Hematopoietic multipotent progenitor cell (in vitro differentiated cells): ENCODE data around the gene DPH5. TPM values are rescaled to one million over a fixed set of nuclear protein-coding genes. Genes with fewer than 3 reads are reported as not detected.
A peak's percentile ranks its signal among the peaks of the same experiment; 100 is the strongest.
"Not testable (repeated sequence)": the region's sequence is repeated elsewhere in the genome, so short reads cannot be mapped to it uniquely, and the experiment has no call there.

Source experiments
- DNase-seq, 3 donors: peaks; one replicate each; pipeline ENCODE4 v3.0.0-alpha.2; 2011 to 2015; ENCODE audit warnings: low read depth in 2 of 3, low spot score in 2 of 3
- total RNA-seq: library from RNA; depleted of rRNA; stranded (reverse); fragments of >200 nt; gene quantifications from one replicate; pipeline ENCODE4 v1.2.3, GENCODE V29; 2012

Gene DPH5, protein sequence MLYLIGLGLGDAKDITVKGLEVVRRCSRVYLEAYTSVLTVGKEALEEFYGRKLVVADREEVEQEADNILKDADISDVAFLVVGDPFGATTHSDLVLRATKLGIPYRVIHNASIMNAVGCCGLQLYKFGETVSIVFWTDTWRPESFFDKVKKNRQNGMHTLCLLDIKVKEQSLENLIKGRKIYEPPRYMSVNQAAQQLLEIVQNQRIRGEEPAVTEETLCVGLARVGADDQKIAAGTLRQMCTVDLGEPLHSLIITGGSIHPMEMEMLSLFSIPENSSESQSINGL
- 29.6 TPM for total RNA-seq

DNA sequence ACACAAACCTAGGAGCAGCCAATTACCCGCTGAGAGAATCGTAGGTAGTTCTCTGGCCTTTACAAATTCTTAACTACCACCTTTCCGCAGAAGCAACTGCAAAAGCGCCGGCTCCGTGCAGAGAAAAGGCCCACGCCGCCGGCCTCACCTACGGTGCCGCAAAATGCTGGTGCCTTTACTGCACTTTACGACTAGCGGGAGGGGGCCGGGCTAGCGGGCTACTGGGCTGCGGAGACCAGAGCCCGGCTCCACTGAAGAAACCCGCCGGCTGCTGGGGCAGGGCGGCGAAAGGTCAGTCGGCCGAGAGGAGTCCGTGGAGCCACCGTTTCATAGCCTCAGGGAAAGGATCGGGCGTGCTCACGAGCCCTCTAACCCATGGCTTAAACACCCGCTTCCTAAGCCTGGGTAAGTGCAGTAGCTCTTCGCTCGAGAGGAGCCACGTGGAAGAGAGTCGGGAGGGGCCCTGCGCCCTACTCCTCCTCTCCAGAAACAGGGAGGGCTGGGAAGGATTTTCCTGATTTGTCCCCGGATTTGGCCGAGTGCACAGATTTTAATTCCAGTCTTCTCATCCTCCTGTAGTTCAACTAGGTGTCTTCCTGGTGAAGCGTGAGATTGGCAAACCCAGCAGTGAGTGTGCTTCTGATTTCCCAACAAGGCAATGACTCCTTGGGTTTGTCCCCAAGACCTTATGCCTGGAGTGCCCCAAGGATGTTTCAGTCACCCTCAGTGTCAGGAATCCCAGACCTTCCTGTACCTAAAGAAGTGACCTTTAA lies at the start of gene DPH5:
Gene DPH5, minus strand, starts transcription at position 128 of the 773 bp plus-strand sequence. CDS start 341 bp downstream, outside the sequence.
- peak; percentile 47 to 87 (median 85) for DNase-seq

DNA sequence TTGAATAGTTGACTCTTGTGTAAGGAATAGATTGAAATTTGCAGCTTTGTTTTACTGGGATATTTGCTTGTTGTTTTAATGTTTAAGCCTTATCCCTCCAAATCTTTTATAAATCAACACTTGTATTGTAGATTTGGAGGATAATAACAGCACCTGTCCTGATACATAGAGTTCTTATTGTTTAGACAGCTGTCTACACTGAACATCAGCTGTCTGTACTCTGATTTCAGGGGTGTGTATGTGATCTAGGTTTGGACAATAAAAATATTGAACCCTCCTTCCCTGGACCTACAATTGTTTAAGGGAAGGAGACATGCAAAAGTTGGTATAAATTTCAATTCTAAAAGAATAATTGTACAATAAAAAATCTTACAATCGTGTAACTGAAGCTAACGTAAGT lies 48.3 kb upstream of the DPH5 start:
- DNase-seq, result no peak

DNA sequence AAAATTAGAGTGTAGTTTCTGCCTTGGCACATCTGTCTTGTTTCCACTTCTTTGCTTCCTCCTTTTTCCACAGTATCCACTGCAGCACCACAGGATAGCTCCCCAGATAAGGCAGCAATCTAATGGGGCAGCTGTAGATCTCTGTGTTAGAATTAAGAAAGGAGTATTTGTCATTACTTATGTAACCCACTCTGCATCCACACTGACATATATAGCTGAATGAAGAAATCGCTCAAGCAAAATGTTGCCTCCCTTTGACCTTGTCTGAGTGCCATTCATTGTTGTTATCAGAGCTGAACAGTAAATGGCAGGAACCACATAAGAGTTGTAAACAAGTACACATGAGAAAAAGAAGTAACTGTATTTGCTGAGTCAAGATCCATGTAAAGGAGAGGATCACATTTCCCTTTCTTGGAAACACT lies 45.9 kb upstream of the DPH5 start:
- peak in 1 of 3 donors; percentile 58 for DNase-seq

DNA sequence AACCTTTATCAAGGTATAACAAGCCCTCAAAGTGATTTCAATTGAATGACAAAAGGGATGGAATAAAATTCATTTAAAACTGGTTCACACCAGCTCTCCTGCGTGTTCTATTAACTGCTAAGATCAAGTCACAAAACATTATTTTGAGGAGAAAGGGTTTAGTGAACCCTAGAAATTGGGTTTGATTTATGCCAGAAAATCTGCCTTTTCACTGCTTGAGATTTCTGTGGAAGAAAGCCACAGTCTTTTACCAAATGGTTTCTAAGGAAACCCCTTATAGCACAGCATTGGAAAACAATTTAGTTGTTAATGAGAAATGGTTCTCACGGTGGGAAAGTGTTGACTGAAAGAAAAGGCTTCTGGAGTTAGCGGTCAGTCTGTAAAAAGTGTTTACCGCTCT lies 43.6 kb upstream of the DPH5 start:
- no peak for DNase-seq

DNA sequence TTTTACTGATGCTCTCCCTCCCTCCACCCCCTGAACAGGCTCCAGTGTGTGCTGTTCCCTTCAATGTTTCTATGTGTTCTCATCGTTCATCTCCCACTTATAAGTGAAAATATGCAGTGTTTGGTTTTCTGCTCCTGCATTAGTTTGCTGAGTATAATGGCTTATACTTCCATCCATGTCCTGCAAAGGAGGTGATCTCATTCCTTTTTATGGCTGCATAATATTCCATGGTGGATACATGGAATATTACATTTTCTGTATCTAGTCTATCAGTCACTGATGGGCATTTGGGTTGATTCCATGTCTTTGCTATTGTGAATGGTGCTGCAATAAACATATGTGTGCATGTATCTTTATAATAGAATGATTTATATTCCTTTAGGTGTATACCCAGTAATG lies 41.4 kb upstream of the DPH5 start:
- DNase-seq, result not testable (repeated sequence)

DNA sequence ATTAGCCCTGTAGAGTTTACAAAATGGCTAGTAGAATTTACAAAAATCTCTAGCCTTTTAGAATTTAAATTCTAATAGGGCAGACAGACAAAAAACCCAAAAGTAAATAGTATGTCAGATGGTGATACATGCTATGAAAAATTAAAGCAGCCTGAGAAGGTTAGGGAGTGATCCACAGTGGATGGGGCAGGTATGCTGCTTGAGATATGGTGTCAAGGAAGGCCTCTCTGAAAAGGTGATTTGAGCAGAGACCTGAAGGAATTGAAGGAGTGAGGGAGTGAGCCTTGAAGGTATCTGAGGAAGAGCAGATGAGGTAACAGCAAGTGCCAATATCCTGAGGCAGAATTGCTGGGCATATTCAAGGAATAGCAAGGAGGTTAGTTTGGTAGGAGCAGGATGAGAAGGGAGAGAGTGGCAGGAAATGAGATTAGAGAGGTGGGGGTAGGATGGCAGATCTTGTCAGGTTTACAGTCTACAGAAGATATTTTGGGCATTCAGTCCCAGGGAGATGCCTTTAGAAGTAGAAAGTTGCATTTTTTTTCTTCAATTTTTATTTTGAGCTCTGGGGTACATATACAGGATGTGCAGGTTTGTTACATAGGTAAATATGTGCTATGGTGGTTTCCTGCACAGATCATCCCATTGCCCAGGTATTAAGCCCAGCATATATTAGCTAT lies 40.8 kb upstream of the DPH5 start:
- no peak for DNase-seq

DNA sequence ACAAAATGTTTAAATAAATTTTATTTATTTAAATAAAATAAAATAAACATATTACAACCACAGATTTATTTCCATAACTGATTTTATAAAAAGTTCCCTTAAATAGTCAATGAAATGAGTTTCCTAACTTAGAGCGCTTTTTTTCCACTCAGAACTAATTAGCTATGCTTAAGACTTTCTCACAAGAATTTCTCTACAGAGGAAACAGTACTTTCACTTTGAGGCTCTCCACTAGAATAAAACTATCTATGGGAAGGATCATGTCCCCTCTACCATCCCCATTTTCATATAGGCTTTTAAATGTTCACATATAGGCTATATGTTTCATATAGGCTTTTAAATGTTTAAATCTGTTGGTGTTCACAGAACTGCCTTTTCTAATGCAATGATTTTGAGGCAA lies 40.0 kb upstream of the DPH5 start:
- DNase-seq, result peak in 1 of 3 donors; percentile 25

DNA sequence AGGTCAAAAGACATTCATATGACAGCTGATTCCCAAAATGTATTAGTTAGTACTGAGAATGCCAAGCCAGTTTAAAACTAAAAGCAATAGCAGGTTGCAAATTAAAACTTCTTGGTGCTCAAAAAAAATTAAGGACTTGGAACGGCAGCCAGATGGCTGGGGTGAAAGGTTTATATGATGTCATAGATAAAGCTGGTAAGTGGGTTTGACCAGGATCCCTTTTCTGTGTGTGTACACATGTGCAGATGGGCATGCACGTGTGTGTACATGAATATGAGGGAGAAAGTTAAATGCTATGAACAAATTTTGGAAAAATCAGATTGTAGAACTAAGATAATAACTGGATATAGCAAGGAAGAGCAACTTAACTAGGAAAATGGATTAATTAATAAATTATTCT lies 39.1 kb upstream of the DPH5 start:
- no peak for DNase-seq

DNA sequence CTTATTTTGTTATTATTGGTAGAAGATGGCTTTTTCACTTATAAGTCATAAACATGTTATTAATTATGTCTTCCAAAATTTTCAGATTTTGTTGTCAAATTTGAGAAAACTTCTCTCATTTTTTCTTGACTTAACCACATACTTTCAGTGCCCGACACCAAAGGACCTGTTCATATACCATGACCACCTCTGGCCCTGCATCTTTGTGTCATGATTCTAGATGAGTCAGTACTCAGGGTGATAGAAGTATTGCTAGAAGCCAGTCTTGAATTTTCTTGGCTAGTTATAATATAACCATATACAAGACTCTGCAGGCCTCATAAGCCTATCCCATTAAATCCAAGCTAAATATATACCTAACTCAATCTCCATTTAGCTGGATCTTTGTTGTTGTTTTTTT lies 35.4 kb upstream of the DPH5 start:
- DNase-seq, result no peak

DNA sequence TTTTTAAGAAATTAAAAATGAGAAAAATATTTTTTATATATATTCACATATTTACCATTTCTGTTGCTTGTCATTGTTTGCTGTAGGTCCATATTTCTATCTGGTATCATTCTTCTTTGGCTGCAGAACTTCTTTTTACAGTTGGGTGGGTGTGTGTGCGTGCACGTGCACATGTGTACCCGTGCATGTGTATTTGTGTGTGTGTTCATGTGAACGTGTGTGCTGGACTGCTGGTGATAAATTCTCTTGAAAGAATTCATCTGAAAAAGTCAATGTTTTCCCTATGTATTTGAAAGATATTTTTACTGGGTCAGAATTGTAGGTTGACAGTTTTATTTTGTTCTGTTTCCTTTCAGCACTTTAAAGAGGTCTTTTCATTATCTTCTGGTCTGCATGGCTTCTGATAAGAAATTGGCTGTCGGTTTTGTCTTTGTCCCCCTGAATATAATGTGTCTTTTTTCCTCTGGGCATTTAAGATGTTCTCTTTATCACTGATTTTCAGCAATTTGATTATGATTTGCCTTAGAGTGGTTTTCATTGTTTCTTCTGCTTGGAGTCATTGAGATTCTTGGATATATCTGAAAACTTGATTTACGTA lies 34.5 kb upstream of the DPH5 start:
- no peak for DNase-seq

DNA sequence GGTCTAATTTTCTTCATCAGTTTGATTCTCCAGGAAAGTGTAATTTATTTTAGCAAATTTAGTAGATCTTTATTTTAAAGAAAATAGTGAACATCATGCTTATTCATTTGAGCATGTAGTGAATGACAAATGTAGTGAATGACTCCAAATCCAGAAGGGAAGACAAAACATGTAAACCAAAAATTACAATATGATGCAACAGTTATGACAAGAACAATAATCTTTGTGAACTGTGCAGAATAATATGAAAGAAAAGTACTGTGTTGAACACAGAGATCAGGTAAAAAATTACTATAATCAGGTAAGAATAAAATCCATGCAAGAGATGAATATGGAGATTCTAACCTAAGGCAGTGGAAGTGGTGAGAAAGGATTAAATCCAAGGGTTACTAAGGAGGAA lies 30.0 kb upstream of the DPH5 start:
- no peak for DNase-seq

DNA sequence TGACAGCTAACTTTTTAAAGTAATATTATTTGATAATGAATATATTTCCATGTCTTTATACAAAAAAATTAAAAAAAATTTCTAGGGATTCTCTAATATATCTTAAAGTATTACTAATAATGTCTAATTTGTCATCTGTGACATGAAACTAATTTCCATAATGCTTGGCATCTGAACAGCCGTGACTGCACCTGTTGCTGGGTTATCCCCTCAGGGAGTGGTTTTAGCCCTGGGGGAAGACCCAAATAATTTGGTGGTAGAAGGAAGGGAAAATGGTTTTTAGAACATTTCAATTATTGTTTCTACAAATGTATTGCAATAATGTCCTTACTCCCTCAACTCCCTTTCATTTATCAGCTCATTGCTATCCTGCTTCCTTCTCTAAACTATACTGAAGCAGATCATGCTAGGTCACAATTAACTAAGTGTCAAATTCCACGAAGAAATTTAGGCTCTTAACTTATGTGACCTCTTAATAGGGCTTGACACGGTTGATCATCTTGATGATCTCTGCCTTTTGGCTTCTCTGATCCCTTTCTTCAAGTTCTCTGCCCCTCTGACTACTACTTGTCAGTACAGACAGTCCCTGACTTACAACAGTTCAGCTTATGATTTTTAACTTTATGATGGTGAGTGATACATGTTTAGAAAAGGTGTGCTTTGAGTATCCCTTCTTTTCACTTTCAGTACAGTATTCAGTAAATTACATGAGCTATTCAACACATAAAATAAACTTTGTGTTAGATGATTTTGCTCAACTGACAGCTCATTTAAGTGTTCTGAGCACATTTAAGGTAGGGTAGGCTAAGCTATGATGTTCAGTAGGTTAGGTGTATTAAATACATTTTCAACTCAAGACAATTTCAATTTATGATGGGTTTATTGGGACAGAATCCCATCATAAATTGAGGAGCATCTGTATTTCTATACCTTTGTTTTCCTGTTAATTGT lies 26.4 kb upstream of the DPH5 start:
- DNase-seq, result peak in 1 of 3 donors; percentile 5

DNA sequence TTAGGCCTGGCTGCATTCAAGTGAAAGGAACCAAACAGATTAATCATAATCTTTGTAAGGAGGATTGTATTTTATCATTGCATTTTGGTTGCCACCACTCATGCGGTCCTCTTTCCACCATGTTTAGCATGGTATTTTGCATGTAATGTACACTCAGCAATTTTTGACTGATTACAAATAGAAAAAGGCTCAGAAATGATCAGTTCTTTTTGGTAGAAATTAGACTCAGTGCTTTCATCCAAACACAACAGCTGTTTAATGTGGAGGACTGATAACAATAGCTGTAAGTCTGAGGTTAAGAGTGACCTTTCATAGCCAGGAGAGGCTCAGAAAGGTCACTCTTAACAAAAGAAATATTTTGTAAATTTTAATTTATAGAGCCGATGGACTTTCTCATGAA lies 25.3 kb upstream of the DPH5 start:
- no peak for DNase-seq

DNA sequence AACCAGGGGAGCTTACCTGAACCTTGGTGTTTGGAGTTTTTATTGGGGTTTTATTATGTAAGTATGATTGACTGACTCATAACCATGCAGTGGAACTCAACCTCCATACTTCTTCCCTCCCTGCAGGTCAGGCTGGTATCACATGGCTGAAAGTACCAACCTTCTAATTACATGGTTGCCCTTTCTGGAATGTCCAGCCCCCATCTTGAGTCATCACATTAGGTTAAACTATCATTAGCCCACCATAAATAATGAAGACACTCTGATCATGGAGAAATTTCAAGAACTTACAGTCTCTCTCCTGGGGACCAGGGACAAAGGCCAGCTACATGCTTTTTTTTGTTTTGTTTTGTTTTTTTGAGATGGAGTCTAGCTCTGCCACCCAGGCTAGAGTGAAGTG lies 19.2 kb upstream of the DPH5 start:
- DNase-seq, result no peak

DNA sequence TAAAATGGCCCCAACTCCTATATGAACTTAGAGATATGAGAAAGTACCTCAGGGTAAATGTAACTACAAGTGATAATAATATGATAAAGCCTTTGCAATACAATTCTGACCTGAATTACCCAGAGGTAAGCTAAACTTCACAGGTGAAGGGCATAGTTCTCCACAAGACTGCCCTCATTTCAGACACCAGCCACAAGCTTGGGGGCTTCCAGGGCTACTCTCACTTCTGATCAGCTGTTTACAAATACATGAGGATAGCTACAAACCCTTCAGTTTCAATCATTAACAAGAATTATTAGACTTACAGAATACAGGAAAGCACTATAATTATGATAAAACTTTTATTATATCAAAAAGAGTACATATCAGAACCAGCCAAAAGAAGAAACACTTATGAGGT lies 18.7 kb upstream of the DPH5 start:
- no peak for DNase-seq

DNA sequence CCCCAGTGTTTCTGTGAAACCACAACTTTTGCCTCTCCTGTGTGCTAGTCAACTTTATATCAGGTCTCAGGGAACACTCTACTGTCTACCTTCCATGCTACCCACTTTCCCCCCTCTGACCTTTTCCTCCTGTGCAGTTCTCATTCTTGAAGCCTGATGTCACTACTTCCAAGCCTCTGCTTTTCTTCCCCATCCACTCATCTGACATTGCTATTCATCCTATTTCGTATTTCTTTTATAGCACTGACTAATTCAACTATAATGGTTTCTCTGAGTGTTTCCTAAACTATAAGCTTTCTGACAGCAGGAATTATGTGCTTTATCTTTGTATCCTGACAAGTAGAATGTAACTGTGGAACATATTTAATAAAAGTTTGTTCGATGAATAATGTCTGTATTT lies 18.2 kb upstream of the DPH5 start:
- peak in 2 of 3 donors; percentile 48 to 73 for DNase-seq

DNA sequence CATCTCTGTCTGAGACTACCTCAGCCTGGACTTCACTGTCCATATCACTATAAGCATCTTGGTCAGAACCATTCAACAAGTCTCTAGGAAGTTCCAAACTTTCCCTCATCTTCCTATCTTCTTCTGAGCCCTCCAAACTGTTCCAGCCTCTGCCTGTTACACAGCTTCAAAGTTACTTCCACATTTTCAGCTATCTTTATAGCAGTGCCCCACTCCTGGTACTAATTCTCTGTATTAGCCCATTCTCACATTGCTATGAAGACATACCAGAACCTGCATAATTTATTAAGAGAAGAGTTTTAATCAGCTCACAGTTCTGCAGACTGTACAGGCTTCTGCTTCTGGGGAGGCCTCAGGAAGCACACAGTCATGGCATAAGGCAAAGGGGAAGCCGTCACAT lies 15.7 kb upstream of the DPH5 start:
- DNase-seq, result no peak

DNA sequence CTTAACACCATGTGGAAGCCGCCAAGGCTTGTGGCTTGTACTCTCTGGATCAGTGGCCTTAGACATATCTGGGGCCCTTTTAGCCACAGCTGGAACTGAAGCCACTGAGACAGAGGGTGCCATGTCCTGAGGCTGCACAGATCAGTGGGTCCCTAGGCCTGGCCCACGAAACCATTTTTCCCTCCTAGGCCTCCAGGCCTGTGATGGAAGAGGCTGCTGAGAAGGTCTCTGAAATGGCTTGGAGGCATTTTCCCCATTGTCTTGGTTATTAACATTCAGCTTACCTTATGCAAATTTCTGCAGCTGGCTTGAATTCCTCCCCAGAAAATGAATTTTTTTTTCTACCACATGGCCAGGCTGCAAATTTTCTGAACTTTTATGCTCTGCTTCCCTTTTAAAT lies 15.1 kb upstream of the DPH5 start:
- DNase-seq, result no peak

DNA sequence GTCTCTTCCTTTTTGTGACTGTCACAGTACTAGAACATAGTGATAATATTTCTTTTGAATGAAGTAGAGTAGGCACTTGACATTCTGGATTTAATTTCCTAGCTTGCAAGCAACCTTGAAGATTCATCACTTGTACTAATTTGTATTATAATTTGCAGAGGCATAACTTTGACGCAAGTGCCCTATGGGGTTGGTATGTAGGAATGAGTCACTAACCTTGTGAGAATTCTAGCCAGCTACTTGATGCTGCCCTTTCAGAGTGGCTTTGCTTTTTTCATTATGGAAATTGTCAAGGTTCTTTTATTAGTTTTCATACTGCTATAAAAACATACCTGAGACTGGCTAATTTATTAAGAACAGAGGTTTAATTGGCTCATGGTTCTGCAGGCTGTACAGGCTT lies 13.7 kb upstream of the DPH5 start:
- no peak for DNase-seq

DNA sequence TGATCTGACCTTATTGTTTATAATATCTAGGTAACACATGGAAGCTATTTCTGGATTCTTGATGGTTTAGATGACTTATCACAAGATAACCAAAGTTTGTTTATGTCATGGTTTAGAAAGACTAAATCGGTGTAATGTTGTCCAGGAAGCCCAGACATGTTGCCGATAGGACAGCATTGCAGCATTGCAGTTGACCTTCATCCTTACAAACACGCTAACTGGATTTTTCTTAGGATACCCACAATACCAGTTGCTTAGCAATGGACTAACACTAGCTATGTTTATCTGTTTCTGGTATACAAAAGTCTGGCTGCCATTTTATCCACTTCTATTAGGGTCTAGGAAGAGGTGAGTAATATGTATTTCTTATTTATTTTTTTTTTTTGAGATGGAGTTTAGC lies 11.7 kb upstream of the DPH5 start:
- DNase-seq, result no peak
